Tibial nerve (tissue), 4 donors: ENCODE measurements around the gene ZNF783. TPM values are rescaled to one million over a fixed set of nuclear protein-coding genes. Genes with fewer than 3 reads are reported as not detected.

Experiments used
- DNase-seq, 2 donors: peaks; one replicate each; pipeline ENCODE4 v3.0.0-alpha.2; 2019; ENCODE audit warnings: low spot score in 2 of 2
- H3K27ac ChIP-seq, 4 donors: fragments of 200-600 bp; sonication (generic) in 3 of 4; one replicate each; pipeline ENCODE4 v1.5.1; 2017 to 2019; ENCODE audit warnings: mild to moderate bottlenecking in 1 of 4
- H3K27me3 ChIP-seq, 2 donors: fragments of 200-600 bp; sonication (generic) in 1 of 2; one replicate each; pipeline versions ENCODE4 v1.5.1 to v1.6.0; 2017 to 2019
- H3K36me3 ChIP-seq, 3 donors: fragments of 200-600 bp; sonication (generic); one replicate each; pipeline ENCODE4 v1.5.1; 2018 to 2019
- H3K4me1 ChIP-seq, 4 donors: fragments of 200-600 bp; sonication (generic) in 3 of 4; one replicate each; pipeline ENCODE4 v1.5.1; 2017 to 2019
- H3K4me3 ChIP-seq, 4 donors: fragments of 200-600 bp; sonication (generic) in 3 of 4; one replicate each; pipeline ENCODE4 v1.5.1; 2017 to 2019; ENCODE audit warnings: mild to moderate bottlenecking in 1 of 4, moderate library complexity in 1 of 4
- H3K9me3 ChIP-seq, 4 donors: fragments of 200-600 bp; sonication (generic) in 3 of 4; one replicate each; pipeline ENCODE4 v1.5.1; 2017 to 2019
- CTCF ChIP-seq, 5 experiments: fragments of 200-600 bp in 3 of 5; fragments of 450-650 bp in 2 of 5; sonication (generic) in 3 of 5; IDR thresholded peaks; one replicate each; pipeline ENCODE4 v1.5.1; 2016 to 2019; ENCODE audit warnings: antibody characterized with exemption in 5 of 5, mild to moderate bottlenecking in 3 of 5, moderate library complexity in 2 of 5
- EP300 ChIP-seq, 2 donors: sonication (generic); formaldehyde crosslinking; IDR thresholded peaks; one replicate each; pipeline ENCODE4 v1.6.1; 2017; ENCODE audit warnings: antibody characterized with exemption in 2 of 2, mild to moderate bottlenecking in 1 of 2
- POLR2A ChIP-seq, 2 donors: fragments of 450-650 bp; IDR thresholded peaks; one replicate each; pipeline ENCODE4 v1.6.1; 2017; ENCODE audit warnings: antibody characterized with exemption in 2 of 2, mild to moderate bottlenecking in 2 of 2, moderate library complexity in 2 of 2
- WGBS, 2 donors: methylation state at CpG; one replicate each; pipeline ENCODE4 v1.1.5; 2018; 5-methylcytosine and 5-hydroxymethylcytosine counted together
- total RNA-seq, 4 donors: library from RNA; depleted of rRNA; stranded (reverse); fragments of >200 nt; gene quantifications; one replicate each; pipeline ENCODE4 v1.1.0, GENCODE V29; 2016

ZNF783 gene
- total RNA-seq, 4 donors from 2014 or later: 22.1 to 58.2 (median 31.2) TPM

DNA sequence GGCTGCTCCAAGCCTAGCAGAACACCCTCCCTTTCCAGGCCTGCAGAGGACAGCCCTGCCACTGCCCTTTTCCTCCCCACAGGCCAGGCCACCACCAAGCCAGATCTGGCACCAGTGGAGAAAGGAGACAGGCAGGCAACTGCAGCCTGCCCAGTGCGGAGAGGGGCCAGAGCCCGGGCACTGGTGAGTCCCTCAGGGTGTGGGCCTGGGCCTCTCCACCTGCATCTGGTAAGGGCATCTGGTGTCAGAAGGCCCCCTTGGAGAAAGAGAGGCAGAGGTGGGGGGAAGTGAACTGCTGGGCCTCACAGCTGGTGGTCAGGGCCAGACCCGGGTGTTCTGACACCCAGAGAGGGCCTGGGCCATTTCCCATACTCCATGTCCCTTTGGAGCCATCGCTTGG, 27.9 kb downstream of the ZNF783 start:
- Histone ChIP-seq H3K27ac (no peak overlapping the region), H3K4me1 (peaks cover 0 to 12% (median 7%) of the 10 kb centered on the region in 4 donors), H3K36me3 (peaks cover 0 to 76% (median 2%) of the 10 kb centered on the region in 3 donors), H3K4me3 (no peak overlapping the region), H3K27me3 (no peaks in the 10 kb centered on the region), H3K9me3 (no peaks in the 10 kb centered on the region)
- TF ChIP-seq POLR2A (IDR thresholded peaks at IDR 0.05) (no peak), EP300 (IDR thresholded peaks at IDR 0.05) (no peak)
- DNase-seq: no peak
- WGBS, 2 donors: 94 to 96% methylated on average over 4 of the region's 4 CpGs

DNA sequence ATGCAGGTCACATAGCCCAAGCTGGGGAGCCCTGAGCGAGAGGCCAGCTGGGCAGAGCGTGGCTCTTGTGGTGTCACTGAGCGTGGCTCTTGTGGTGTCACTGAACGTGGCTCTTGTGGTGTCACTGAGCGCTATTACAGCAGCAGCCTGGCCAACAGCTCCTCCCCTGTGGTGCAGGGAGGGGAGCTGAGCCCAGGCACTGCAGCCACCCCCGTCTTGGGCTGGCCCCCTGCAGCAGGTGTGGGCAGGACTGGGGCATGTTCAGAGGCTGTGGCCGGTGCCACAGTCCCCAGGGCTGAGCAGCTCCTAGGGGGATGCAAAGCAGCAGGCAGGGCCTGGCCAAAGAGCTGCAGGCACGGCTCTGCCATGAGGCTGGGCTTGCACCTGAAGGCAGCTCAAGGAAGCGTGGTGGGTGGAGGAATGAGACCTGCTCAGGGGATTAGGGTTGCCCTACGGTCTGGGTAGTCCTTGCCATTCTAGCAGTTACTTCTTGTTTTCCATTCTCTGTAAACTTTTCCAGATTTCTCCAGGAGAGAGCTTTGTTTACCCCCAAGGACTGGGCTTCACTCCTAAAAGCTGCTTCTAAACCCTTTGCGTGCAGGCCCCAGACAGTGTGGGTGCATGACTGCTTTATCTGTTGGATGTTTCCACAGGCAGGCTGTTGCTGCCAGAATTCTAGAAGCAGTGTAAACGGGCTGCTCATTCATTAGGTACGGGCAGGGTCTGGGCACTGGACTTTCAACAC, 29.2 kb downstream of the ZNF783 start:
- H3K4me1 ChIP-seq: no peaks in the 10 kb centered on the region
- H3K36me3 ChIP-seq: peaks cover 0 to 90% (median 5%) of the 10 kb centered on the region in 3 donors
- H3K27me3 ChIP-seq: no peaks in the 10 kb centered on the region
- WGBS, 2 donors: 77% methylated on average over 11 to 13 of the region's 13 CpGs
- H3K9me3 ChIP-seq: no peaks in the 10 kb centered on the region
- TF ChIP-seq CTCF (IDR thresholded peaks at IDR 0.05): no peak
- TF ChIP-seq EP300 (IDR thresholded peaks at IDR 0.05): no peak
- H3K4me3 ChIP-seq: no peak overlapping the region
- H3K27ac ChIP-seq: no peak overlapping the region
- no peak for DNase-seq

GRCh38 chr7:149291781-149292461, 29.9 kb downstream of the ZNF783 start:
- peaks cover 0 to 97% (median 5%) of the 10 kb centered on the region in 3 donors for H3K36me3 ChIP-seq
- no peaks in the 10 kb centered on the region for H3K9me3 ChIP-seq
- no peak for DNase-seq
- 78 to 79% methylated on average over 16 of the region's 16 CpGs for WGBS, 2 donors
- H3K4me1 ChIP-seq: no peaks in the 10 kb centered on the region
- H3K27me3 ChIP-seq: no peaks in the 10 kb centered on the region
- no peak for TF ChIP-seq CTCF (IDR thresholded peaks at IDR 0.05)
- TF ChIP-seq EP300 (IDR thresholded peaks at IDR 0.05): no peak
- no peak for TF ChIP-seq POLR2A (IDR thresholded peaks at IDR 0.05)
- H3K27ac ChIP-seq: no peak overlapping the region
- no peak overlapping the region for H3K4me3 ChIP-seq

- Histone ChIP-seq H3K4me3 (no peak overlapping the region), H3K4me1 (no peaks in the 10 kb centered on the region), H3K27me3 (no peaks in the 10 kb centered on the region), H3K36me3 (peaks cover 0 to 100% (median 5%) of the 10 kb centered on the region in 3 donors), H3K9me3 (no peaks in the 10 kb centered on the region), H3K27ac (no peak overlapping the region)
- 72 to 76% methylated on average over 9 of the region's 9 CpGs for WGBS, 2 donors
- no peak for TF ChIP-seq EP300 (IDR thresholded peaks at IDR 0.05)
- TF ChIP-seq POLR2A (IDR thresholded peaks at IDR 0.05): no peak
- no peak for TF ChIP-seq CTCF (IDR thresholded peaks at IDR 0.05)
- DNase-seq: no peak
Measured at GRCh38 chr7:149292462-149292823, 30.4 kb downstream of the ZNF783 start.

- 93 to 94% methylated on average over 7 to 9 of the region's 9 CpGs for WGBS, 2 donors
- no peak for TF ChIP-seq EP300 (IDR thresholded peaks at IDR 0.05)
- no peak for TF ChIP-seq POLR2A (IDR thresholded peaks at IDR 0.05)
- no peak for TF ChIP-seq CTCF (IDR thresholded peaks at IDR 0.05)
- peaks cover 0 to 99% (median 5%) of the 10 kb centered on the region in 3 donors for H3K36me3 ChIP-seq
- no peak for DNase-seq
- no peak overlapping the region for H3K27ac ChIP-seq
- H3K4me3 ChIP-seq: no peak overlapping the region
- peaks cover 0 to 2% (median 0%) of the 10 kb centered on the region in 4 donors for H3K9me3 ChIP-seq
- H3K4me1 ChIP-seq: no peaks in the 10 kb centered on the region
- no peaks in the 10 kb centered on the region for H3K27me3 ChIP-seq
Measured at GRCh38 chr7:149293338-149293737, 31.3 kb downstream of the ZNF783 start.
